ENCODE measurements around the gene LRRFIP2. TPM values are rescaled to one million over a fixed set of nuclear protein-coding genes. Genes with fewer than 3 reads are reported as not detected.

Gene LRRFIP2
- total and polyA plus RNA-seq, 9 donors = 26.5 to 43.2 (median 33.7) TPM

DNA sequence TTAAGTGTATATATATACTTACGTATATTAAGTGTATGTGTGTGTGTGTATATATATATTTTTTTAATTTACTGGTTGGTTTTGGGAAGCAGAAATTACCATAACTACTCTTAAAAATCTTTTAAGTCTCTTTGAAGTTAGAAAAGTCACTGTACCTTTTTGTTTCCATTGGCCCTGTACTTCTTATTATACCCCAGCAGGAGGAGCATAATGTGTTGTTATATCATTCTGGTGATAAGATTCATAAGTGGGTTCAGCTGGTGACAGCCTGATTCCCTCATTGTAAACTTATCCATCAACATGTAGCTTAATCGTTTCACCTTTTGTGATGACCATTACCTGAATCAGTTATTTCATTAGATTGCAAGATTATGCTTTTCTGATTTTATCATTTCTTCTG, 150.3 kb downstream of the LRRFIP2 start:
- Histone ChIP-seq H3K27me3 (ENCODE audit: control insufficient read depth, insufficient read depth, low read length) (no peaks in the 10 kb centered on the region), H3K36me3 (ENCODE audit: control insufficient read depth, insufficient read depth, low read length) (peaks cover 78% of the 10 kb centered on the region)
- WGBS (ENCODE audit: insufficient coverage) = no CpG with 5 or more reads among the region's 2 CpGs

DNA sequence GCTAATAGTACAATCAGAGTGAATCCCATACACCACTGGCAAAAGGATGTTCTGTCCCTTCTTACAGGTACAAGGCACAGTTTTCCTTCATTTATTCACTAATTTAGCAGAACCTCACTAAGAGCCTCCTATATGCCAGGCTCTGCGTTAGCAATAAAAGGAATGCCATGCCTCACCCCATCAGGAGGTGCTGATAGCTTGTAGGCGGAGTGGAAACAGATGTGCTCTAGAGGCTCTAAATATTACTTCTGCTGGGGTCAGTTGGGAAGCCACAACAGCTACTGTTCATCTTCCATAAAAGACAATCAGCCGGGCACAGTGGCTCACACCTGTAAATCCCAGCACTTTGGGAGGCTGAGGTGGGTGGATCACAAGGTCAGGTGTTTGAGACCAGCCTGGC, 156.7 kb downstream of the LRRFIP2 start:
- no peaks in the 10 kb centered on the region for H3K4me1 ChIP-seq (ENCODE audit: control insufficient read depth, insufficient read depth, low read length)
- H3K27ac ChIP-seq (ENCODE audit: low read length) = no peak overlapping the region
- H3K4me3 ChIP-seq (ENCODE audit: low read length) = no peak overlapping the region
- no CpG with 5 or more reads among the region's 3 CpGs for WGBS (ENCODE audit: insufficient coverage)
- no peak for DNase-seq
- no peaks in the 10 kb centered on the region for H3K27me3 ChIP-seq (ENCODE audit: control insufficient read depth, insufficient read depth, low read length)
- peaks cover 67% of the 10 kb centered on the region for H3K36me3 ChIP-seq (ENCODE audit: control insufficient read depth, insufficient read depth, low read length)
- H3K9me3 ChIP-seq (replicated peaks; ENCODE audit: control insufficient read depth, low read depth, low read length) = no peaks in the 10 kb centered on the region

More for the DNA sequence above, 150.3 kb downstream of the LRRFIP2 start:
- H3K4me3 ChIP-seq (ENCODE audit: low read length) = no peak overlapping the region
- H3K9me3 ChIP-seq (replicated peaks; ENCODE audit: control insufficient read depth, low read depth, low read length) = peaks cover 6% of the 10 kb centered on the region
- no peaks in the 10 kb centered on the region for H3K4me1 ChIP-seq (ENCODE audit: control insufficient read depth, insufficient read depth, low read length)
- no peak overlapping the region for H3K27ac ChIP-seq (ENCODE audit: low read length)
- DNase-seq = no peak

- Histone ChIP-seq H3K4me1 (ENCODE audit: control insufficient read depth, insufficient read depth, low read length) (no peaks in the 10 kb centered on the region), H3K9me3 (replicated peaks; ENCODE audit: control insufficient read depth, low read depth, low read length) (no peaks in the 10 kb centered on the region), H3K4me3 (ENCODE audit: low read length) (no peak overlapping the region), H3K36me3 (ENCODE audit: control insufficient read depth, insufficient read depth, low read length) (peaks cover 63% of the 10 kb centered on the region), H3K27me3 (ENCODE audit: control insufficient read depth, insufficient read depth, low read length) (no peaks in the 10 kb centered on the region), H3K27ac (ENCODE audit: low read length) (no peak overlapping the region)
- no peak for DNase-seq
- no CpG with 5 or more reads among the region's 8 CpGs for WGBS (ENCODE audit: insufficient coverage)
These were observed 157.5 kb downstream of the LRRFIP2 start for GRCh38 chr3:37016903-37017302.

GRCh38 chr3:37015642-37016041, 158.7 kb downstream of the LRRFIP2 start:
- H3K4me3 ChIP-seq (ENCODE audit: low read length) = no peak overlapping the region
- H3K36me3 ChIP-seq (ENCODE audit: control insufficient read depth, insufficient read depth, low read length) = peaks cover 55% of the 10 kb centered on the region
- H3K4me1 ChIP-seq (ENCODE audit: control insufficient read depth, insufficient read depth, low read length) = no peaks in the 10 kb centered on the region
- no peak for DNase-seq
- WGBS (ENCODE audit: insufficient coverage) = 90% methylated on average over 4 of the region's 5 CpGs
- H3K27me3 ChIP-seq (ENCODE audit: control insufficient read depth, insufficient read depth, low read length) = no peaks in the 10 kb centered on the region
- H3K9me3 ChIP-seq (replicated peaks; ENCODE audit: control insufficient read depth, low read depth, low read length) = no peaks in the 10 kb centered on the region
- no peak overlapping the region for H3K27ac ChIP-seq (ENCODE audit: low read length)

GRCh38 chr3:37014620-37015019, 159.8 kb downstream of the LRRFIP2 start:
- no peak overlapping the region for H3K27ac ChIP-seq (ENCODE audit: low read length)
- no peak overlapping the region for H3K4me3 ChIP-seq (ENCODE audit: low read length)
- no peaks in the 10 kb centered on the region for H3K27me3 ChIP-seq (ENCODE audit: control insufficient read depth, insufficient read depth, low read length)
- no peaks in the 10 kb centered on the region for H3K9me3 ChIP-seq (replicated peaks; ENCODE audit: control insufficient read depth, low read depth, low read length)
- no peak for DNase-seq
- no peaks in the 10 kb centered on the region for H3K4me1 ChIP-seq (ENCODE audit: control insufficient read depth, insufficient read depth, low read length)
- WGBS (ENCODE audit: insufficient coverage) = 70% methylated on average over 2 of the region's 2 CpGs
- H3K36me3 ChIP-seq (ENCODE audit: control insufficient read depth, insufficient read depth, low read length) = peaks cover 45% of the 10 kb centered on the region

Other genes starting within 250 kb of the LRRFIP2 start
- gene TRANK1, start 229.5 kb downstream of the LRRFIP2 start, total RNA-seq = 5.0 TPM
- 1 to 10 TPM; 3.7 to 6.2 (median 4.4) TPM for gene TRANK1, start 229.5 kb downstream of the LRRFIP2 start, polyA plus RNA-seq (ENCODE audit: insufficient read depth in 1 of 8, insufficient read length in 8 of 8, low replicate concordance in 1 of 8)
- gene EPM2AIP1, start 181.5 kb downstream of the LRRFIP2 start, total RNA-seq = 27.0 TPM
- 10 to 100 TPM; 19.4 to 32.3 (median 26.2) TPM for gene EPM2AIP1, start 181.5 kb downstream of the LRRFIP2 start, polyA plus RNA-seq (ENCODE audit: insufficient read depth in 1 of 8, insufficient read length in 8 of 8, low replicate concordance in 1 of 8)
- 50.3 TPM for gene MLH1, start 181.1 kb downstream of the LRRFIP2 start, total RNA-seq
- gene MLH1, start 181.1 kb downstream of the LRRFIP2 start, polyA plus RNA-seq (ENCODE audit: insufficient read depth in 1 of 8, insufficient read length in 8 of 8, low replicate concordance in 1 of 8) = 10 to 100 TPM; 39.9 to 59.4 (median 50.6) TPM
- gene GOLGA4, start 68.7 kb upstream of the LRRFIP2 start, total RNA-seq = 59.8 TPM
- 10 to 100 TPM; 44.1 to 67.7 (median 62.5) TPM for gene GOLGA4, start 68.7 kb upstream of the LRRFIP2 start, polyA plus RNA-seq (ENCODE audit: insufficient read depth in 1 of 8, insufficient read length in 8 of 8, low replicate concordance in 1 of 8)

Measured in muscle of leg (tissue), 11 donors.